Tibial nerve (tissue), 4 donors: Measurements from ENCODE around the gene MRPS2.

Experiments used
- EP300 ChIP-seq, 2 donors: sonication (generic); formaldehyde crosslinking; IDR thresholded peaks; one replicate each; pipeline ENCODE4 v1.6.1; 2017; ENCODE audit warnings: antibody characterized with exemption in 2 of 2, mild to moderate bottlenecking in 1 of 2
- TF ChIP-seq, protein P1 (sequence below), 5 experiments: fragments of 200-600 bp in 3 of 5; fragments of 450-650 bp in 2 of 5; sonication (generic) in 3 of 5; IDR thresholded peaks; one replicate each; pipeline ENCODE4 v1.5.1; 2016 to 2019; ENCODE audit warnings: antibody characterized with exemption in 5 of 5, mild to moderate bottlenecking in 3 of 5, moderate library complexity in 2 of 5

DNA sequence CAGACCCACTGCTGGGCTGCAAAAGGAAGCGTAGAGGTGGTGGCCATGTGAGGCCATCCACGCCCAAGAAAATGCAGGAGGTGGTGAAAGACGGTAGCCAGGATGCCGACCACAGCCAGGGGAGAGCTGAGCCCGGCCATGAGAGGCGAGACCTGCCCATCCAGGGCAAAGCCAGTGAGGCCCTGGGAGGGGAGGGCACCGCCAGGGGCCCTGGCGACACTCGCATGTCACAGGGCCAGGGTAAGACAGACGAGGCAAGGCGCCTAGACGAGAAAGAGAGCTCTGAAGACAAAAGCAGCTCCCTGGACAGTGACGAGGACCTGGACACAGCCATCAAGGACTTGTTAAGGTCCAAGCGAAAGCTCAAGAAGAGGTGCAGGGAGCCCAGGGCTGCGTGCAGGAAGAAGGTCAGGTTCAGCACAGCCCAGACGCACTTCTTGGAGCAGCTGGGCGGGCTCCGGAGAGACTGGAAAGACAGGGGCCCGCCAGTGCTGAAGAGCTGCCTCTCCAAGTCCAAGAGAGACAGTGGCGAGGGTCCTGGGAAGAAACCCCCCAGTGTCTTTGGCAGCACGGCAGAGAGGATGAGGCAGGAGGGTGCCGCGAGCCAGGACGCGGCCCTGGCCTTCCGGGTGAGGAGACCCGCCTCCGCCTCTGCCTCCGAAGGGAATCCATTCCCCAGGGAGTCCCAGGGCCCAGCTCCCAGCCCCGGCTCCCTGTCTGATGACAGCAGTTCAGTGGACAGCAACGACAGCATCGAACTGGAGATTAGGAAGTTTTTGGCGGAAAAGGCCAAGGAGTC is 14.0 kb upstream of the MRPS2 start:
- TF ChIP-seq, protein P1, sequence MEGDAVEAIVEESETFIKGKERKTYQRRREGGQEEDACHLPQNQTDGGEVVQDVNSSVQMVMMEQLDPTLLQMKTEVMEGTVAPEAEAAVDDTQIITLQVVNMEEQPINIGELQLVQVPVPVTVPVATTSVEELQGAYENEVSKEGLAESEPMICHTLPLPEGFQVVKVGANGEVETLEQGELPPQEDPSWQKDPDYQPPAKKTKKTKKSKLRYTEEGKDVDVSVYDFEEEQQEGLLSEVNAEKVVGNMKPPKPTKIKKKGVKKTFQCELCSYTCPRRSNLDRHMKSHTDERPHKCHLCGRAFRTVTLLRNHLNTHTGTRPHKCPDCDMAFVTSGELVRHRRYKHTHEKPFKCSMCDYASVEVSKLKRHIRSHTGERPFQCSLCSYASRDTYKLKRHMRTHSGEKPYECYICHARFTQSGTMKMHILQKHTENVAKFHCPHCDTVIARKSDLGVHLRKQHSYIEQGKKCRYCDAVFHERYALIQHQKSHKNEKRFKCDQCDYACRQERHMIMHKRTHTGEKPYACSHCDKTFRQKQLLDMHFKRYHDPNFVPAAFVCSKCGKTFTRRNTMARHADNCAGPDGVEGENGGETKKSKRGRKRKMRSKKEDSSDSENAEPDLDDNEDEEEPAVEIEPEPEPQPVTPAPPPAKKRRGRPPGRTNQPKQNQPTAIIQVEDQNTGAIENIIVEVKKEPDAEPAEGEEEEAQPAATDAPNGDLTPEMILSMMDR (IDR thresholded peaks at IDR 0.05) = no peak
- TF ChIP-seq EP300 (IDR thresholded peaks at IDR 0.05) = no peak
